Activated CD4-positive, CD25-positive, alpha-beta regulatory T cell treated with anti-CD3 and anti-CD28 coated beads, Interleukin-2, amount 50 U/mL, for 72 hours (primary cell): ENCODE measurements around the gene CALML3.
"Not testable (repeated sequence)": the region's sequence is repeated elsewhere in the genome, so short reads cannot be mapped to it uniquely, and the experiment has no call there.

ENCODE experiments used
- DNase-seq: peaks from one replicate; pipeline ENCODE4 v3.0.0; 2021

Gene CALML3

DNA sequence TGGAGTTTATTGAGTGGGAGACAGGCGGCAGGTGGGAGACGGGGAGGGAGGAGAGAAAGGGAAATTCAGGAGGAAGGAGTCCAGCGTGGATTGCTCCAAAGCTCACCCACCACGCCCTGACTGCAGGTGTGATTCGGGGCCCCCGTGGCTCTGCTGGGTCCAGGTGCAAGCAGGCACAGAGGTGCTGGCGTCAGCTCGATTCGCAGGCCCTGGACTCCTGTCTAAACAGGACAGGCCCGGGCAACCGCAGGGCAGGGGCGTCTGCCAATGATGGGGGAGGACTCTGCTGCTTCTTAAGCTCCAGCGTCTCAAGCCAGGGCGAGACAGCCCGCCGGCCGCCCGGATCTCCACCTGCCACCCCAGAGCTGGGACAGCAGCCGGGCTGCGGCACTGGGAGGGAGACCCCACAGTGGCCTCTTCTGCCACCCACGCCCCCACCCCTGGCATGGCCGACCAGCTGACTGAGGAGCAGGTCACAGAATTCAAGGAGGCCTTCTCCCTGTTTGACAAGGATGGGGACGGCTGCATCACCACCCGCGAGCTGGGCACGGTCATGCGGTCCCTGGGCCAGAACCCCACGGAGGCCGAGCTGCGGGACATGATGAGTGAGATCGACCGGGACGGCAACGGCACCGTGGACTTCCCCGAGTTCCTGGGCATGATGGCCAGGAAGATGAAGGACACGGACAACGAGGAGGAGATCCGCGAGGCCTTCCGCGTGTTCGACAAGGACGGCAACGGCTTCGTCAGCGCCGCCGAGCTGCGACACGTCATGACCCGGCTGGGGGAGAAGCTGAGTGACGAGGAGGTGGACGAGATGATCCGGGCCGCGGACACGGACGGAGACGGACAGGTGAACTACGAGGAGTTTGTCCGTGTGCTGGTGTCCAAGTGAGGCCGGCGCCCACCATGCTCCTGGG is at the start of gene CALML3:
CALML3 (plus strand) TSS at position 321 of the 920 bp plus-strand sequence; CDS start at position 446, 125 bp downstream.
- no peak for DNase-seq

GRCh38 chr10:5475088-5475487 is 49.7 kb upstream of the CALML3 start:
- DNase-seq, result not testable (repeated sequence)

- not testable (repeated sequence) for DNase-seq
Measured at GRCh38 chr10:5475974-5476807, 48.6 kb upstream of the CALML3 start.

DNA sequence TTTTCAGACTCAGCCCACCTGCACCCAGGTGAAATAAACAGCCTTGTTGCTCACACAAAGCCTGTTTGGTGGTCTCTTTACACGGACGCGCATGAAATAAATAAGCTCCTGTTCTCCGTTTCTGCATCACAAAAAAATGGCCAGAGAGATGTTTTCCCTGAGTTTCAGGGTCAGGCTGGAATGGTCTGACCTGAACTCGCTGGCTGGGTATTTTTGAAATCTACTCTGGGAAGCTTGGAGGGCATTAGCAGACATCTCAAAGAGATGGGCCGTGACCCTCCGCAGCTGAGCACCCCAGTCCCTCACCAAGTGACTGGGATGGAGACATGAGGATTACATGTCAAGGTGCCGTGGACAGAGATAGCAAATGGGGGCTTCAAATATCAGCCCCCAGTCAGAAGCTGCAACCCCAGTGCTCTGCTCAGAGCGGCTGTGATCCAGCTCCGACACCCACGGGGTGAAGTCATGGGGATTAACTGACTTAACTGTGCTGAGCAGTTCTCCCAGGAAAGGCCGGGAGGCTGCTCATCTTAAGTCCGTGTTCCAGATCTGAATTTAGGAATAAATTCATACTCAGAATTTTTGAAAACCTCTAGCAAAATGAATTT is 47.7 kb upstream of the CALML3 start:
- no peak for DNase-seq

- no peak for DNase-seq
Measured at GRCh38 chr10:5477948-5478693, 46.6 kb upstream of the CALML3 start.

DNA sequence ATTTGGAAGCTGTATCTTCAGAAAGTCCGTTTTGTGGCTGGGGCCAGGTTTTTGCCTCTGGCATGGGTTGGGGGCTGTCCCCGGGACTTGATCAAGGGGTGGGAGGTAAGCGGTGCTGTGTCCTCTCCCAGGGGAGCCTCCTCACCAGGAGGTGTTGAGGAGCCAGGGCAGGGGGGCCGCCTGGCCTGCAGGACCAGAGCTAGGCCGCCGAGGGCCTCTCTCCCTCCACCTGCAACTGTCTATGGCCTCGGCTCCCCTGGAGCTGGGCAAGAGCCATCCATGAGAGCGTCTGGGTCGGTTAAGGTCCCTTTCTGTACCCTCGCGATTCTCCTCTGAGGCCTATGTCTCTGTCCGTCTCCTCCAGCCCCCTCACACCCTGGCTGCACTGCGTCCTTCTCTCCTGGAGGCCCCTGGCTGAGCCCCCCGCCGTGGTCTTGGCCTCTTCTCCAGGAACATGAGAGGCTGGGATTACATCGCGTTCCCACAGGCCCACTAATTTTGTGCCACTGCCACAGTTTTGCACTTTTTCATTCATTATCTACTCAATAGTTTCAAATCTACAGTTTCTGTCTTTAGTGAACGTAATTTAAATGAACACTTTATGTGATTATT is 46.0 kb upstream of the CALML3 start:
- DNase-seq, result no peak

DNA sequence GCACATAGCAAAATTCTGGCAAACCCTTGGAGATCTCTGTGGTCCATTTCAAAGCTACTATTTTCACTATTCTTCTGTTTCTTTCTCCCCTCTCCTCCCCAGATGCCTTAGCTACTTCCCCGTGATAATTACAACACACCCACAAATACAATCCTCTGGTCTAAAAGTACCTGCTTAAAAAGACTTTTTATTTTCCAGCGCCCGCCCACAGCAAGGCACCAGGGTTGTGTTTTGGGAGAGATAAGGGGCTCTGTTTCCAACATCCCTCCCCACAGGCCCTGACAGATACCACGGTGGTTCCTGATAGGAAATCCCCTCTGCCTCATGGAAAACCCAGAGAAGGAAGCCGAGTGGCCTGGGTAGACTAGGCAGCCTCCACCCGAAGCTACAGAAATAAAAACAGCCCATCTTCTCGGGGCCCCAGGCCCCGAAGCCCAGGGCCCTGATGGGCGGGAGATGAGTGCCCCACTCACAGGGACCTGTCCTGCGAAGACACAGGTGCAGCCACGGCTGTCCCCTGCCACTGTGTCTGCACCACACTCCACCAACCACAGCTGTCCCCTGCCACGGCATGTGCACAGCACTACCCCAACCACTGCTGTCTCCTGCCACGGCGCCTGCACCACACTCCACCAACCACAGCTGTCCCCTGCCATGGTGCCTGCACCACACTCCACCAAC is 45.1 kb upstream of the CALML3 start:
- no peak for DNase-seq

DNA sequence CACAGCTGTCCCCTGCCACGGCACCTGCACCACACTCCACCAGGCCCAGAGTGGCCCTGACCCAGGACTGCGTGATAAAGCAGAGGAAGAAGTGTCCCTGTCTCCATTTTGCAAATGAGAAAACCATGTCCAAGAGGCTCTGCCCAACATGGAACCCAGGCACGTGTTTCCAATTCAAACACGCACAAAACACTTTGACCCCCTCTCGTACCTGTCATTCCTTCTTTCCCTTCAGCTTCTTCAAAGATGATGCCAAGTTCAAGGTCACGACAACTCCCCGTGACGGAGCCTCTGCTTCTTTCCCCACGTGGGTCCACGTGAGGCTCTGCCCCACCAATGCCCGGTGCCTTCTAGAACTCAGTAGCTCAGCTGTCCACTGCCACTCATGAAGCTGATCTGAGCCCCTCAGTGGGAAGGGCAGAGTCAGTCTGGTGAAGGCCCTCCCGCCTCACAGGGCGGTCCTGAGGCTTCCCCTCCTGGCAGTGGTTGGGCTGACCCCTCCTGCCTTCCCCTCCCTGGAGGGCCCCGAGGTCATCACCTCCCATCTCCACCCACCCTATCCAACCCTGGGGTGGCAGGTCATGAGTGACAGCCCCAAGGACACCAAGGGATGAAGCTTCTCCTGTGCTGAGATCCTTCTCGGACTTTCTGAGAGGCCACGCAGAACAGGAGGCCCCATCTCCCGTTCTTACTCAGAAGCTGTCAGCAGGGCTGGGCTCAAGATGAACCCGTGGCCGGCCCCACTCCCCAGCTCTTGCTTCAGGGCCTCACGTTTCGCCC is 44.4 kb upstream of the CALML3 start:
- DNase-seq, result no peak

DNA sequence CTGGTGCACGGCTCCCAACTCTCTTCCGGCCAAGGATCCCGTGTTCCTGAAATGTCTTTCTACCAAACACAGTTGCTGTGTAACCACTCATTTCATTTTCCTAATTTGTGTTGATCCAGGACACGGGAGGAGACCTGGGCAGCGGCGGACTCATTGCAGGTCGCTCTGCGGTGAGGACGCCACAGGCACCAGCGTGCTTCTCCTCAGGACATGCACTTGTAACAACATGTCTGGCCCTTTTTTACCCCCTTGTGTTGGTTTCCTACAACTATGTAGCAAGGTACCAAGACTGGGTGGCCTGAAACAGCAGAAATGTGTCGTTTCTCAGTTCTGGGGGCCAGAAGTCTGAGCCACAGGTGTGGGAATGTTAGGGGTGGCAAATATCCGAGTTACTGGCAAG is 43.6 kb upstream of the CALML3 start:
- no peak for DNase-seq

DNA sequence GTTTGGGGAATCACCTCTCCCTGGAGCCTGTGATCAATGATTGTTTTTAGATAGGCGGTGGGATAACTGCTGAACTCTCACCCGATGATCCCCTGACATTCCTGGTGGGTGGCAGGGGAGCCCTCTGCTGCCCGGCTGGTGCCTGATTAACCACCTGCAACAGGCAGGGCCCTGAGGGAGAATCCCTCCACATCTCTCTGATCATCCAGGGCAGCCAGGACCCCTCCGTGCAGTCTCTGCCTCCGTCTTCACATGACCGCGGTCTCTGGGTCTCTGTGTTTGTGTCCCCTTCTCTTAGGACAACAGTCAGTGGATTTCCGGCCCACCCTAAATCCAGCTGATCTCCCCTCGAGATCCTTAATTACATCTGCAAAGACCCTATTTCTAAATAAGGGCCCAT is 42.7 kb upstream of the CALML3 start:
- DNase-seq, result no peak

DNA sequence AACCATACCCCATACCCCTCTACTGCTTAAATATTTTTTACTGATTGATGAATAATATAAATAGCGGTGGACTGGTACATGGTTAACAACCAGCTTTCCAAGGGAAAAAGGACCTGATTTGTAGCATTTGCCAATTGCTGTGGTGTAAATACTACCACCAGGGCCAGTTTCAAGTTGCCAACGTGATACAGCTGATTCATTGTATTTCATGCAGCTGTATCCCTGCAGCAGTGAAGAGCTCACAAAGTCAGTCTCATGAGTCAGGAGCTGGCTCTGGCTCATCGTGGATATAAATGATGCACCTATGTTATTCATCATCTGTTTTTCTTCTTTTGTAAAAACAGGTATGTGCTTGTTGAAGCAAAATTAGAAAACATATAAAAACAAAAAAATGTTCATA is 40.6 kb upstream of the CALML3 start:
- DNase-seq, result no peak

GRCh38 chr10:5485290-5485689 is 39.5 kb upstream of the CALML3 start:
- DNase-seq, result no peak

- DNase-seq, result no peak
Measured at GRCh38 chr10:5485948-5486852, 38.6 kb upstream of the CALML3 start.

- no peak for DNase-seq
Measured at GRCh38 chr10:5486853-5487235, 37.9 kb upstream of the CALML3 start.

DNA sequence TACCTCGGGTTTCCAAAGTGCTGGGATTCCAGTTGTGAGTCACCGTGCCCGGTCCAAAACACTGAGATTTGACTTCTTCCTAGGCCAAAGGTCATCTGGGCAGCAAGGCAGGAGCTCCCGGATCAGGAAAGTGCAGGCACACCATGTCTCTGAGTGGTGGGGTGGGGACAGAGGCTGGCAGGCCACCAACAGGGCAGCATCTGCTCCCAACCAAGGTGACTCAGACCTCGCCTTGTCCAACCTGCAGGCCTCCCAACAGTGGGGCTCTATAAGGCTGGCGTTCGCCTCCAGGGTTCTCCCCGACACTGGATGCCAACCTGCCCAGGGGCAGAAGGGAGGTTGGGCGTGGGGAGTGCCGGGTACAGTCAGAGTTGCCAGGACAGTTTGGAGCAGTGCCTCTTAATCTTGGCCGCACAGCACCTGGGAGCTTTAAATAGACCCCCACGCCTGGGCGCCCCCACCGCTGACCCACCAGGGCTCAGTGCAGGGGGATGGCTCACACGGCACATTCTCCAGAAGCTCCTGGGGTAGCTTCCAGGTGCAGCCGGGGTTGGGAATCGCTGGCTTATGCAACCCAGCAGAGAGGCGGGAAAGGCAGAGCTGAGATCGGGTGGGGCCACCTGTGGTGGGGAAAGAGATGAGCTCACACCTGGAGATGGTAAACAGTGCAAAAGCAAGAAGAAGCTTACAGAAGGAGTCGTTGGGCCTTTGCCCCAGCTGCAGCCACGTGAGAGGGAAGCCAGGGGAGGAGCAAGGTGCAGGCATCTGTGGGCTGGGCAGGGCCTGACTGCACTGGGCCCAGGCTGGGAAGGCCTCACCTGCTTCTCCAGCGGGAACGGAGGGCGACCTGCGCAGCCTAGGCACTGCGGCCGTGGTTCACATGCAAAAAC is 36.2 kb upstream of the CALML3 start:
- DNase-seq, result no peak

GRCh38 chr10:5490032-5490431 is 34.7 kb upstream of the CALML3 start:
- no peak for DNase-seq

DNA sequence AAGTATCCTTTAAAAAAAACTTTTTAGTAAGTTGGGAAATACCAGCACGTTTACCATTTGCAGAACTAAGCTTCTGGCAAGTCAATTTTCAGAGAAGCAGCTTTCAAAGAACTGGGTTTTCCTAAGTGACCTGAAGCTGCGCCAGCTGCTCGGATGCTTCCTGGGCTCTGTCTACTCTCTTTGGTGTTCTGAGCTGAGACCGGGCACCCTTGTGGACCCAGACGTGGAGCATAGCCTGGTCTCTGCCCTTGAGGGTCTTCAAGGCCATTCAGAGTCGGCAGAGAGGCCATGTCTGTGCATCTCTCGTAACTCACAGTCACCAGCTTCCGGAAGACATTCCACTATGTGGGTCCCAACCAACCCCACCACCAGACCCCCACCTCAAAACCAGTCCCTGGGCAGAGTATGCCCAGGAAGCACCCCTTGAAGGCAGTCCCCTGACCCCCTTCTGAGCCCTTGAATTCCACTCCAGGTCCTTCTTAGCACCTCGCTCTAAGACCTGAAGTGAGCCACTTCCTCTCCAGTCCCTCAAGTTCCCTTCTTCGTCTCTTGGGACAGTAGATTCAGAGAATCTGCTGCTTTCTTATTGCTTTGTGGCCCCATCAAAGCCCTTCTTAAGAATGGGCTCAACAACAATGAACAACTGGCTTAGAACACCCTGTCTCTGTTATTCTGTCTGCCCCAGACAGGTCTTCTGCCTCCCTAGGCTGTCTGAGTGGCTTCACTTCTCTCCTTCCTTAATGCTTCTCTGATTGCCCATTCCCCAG is 33.9 kb upstream of the CALML3 start:
- DNase-seq, result no peak

- DNase-seq, result no peak
Measured at GRCh38 chr10:5491477-5491876, 33.3 kb upstream of the CALML3 start.
